ENCODE data around the gene EEA1.

Gene EEA1

GRCh38 chr12:92938638-92939037 lies 9.5 kb upstream of the EEA1 start:
- no peak for DNase-seq

GRCh38 chr12:92938018-92938417 lies 8.9 kb upstream of the EEA1 start:
- no peak for DNase-seq

- no peak for DNase-seq
Observed at GRCh38 chr12:92933606-92934005, 4.5 kb upstream of the EEA1 start.

- no peak for DNase-seq
Observed at GRCh38 chr12:92930421-92930820, 1.3 kb upstream of the EEA1 start.

GRCh38 chr12:92929983-92930382 lies 888 bp upstream of the EEA1 start:
- DNase-seq, result peak in 1 of 51 donors; percentile 30

- peak in 30 of 51 donors; percentile 5 to 69 (median 38) for DNase-seq
Observed at GRCh38 chr12:92928421-92928961, 604 bp downstream of the EEA1 start.

GRCh38 chr12:92927436-92928281 lies 1.4 kb downstream of the EEA1 start:
- DNase-seq, result peak in 1 of 51 donors; percentile 53

- peak in 12 of 51 donors; percentile 0 to 21 (median 5) for DNase-seq
Observed at GRCh38 chr12:92927055-92927435, 2.0 kb downstream of the EEA1 start.

- no peak for DNase-seq
Observed at GRCh38 chr12:92926549-92926948, 2.5 kb downstream of the EEA1 start.

GRCh38 chr12:92921877-92922276 lies 7.2 kb downstream of the EEA1 start:
- DNase-seq, result no peak

GRCh38 chr12:92915365-92915764 lies 13.7 kb downstream of the EEA1 start:
- no peak for DNase-seq

- DNase-seq, result no peak
Observed at GRCh38 chr12:92914170-92914569, 14.9 kb downstream of the EEA1 start.

- no peak for DNase-seq
Observed at GRCh38 chr12:92912672-92913071, 16.4 kb downstream of the EEA1 start.

- DNase-seq, result peak in 1 of 51 donors; percentile 1
Observed at GRCh38 chr12:92912052-92912451, 17.0 kb downstream of the EEA1 start.

GRCh38 chr12:92911339-92911738 lies 17.8 kb downstream of the EEA1 start:
- no peak for DNase-seq

- no peak for DNase-seq
Observed at GRCh38 chr12:92908108-92908507, 21.0 kb downstream of the EEA1 start.

- no peak for DNase-seq
Observed at GRCh38 chr12:92905811-92906554, 23.1 kb downstream of the EEA1 start.

GRCh38 chr12:92905258-92905810 lies 23.8 kb downstream of the EEA1 start:
- no peak for DNase-seq

- DNase-seq, result no peak
Observed at GRCh38 chr12:92900941-92901340, 28.2 kb downstream of the EEA1 start.

GRCh38 chr12:92899386-92900001 lies 29.6 kb downstream of the EEA1 start:
- peak in 17 of 51 donors; percentile 1 to 65 (median 17) for DNase-seq

- DNase-seq, result no peak
Observed at GRCh38 chr12:92898755-92899154, 30.3 kb downstream of the EEA1 start.

- no peak for DNase-seq
Observed at GRCh38 chr12:92897844-92898243, 31.3 kb downstream of the EEA1 start.

All from hypothalamus (tissue), 51 donors.